OCI-LY3 (cell line): ENCODE results near the gene ME3.

Experiments used
- EZH2phosphoT487 ChIP-seq: fragments of 200-600 bp; shearing (Covaris generic); IDR thresholded peaks from 2 replicates; pipeline ENCODE4 v1.6.1; 2018; ENCODE audit warnings: antibody characterized with exemption, mixed run types, low read depth
- TF ChIP-seq, protein P1 (sequence below): fragments of 200-600, 300-600 bp; sonication (generic); IDR thresholded peaks from 2 replicates; pipeline ENCODE4 v1.5.1; 2014; ENCODE audit warnings: antibody characterized with exemption, low read length, low read depth

DNA sequence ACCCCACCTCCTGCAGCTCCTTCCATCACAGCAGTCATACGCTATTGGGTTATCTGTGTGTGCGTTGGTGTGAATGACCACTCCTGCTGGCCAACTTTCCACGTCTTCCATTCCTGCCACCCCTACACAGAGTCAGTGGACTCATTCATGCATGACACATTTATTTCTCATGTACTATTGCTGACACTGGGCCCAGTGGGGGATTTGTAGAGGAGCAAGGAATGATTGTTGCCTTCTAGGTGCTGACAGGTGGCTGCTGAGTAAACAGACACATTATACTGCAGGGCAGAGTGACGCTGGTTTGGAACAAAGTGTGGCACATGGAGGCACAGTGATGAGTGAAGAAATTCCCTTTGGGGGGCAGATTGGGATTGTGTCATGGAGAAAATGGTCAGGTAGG is 183.9 kb downstream of the ME3 start:
- TF ChIP-seq, protein P1, sequence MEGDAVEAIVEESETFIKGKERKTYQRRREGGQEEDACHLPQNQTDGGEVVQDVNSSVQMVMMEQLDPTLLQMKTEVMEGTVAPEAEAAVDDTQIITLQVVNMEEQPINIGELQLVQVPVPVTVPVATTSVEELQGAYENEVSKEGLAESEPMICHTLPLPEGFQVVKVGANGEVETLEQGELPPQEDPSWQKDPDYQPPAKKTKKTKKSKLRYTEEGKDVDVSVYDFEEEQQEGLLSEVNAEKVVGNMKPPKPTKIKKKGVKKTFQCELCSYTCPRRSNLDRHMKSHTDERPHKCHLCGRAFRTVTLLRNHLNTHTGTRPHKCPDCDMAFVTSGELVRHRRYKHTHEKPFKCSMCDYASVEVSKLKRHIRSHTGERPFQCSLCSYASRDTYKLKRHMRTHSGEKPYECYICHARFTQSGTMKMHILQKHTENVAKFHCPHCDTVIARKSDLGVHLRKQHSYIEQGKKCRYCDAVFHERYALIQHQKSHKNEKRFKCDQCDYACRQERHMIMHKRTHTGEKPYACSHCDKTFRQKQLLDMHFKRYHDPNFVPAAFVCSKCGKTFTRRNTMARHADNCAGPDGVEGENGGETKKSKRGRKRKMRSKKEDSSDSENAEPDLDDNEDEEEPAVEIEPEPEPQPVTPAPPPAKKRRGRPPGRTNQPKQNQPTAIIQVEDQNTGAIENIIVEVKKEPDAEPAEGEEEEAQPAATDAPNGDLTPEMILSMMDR: no peak
- TF ChIP-seq EZH2phosphoT487: no peak
